Astrocyte of the cerebellum (primary cell): ENCODE data around the gene ENG.
"Not testable (repeated sequence)": the region's sequence is repeated elsewhere in the genome, so short reads cannot be mapped to it uniquely, and the experiment has no call there.

Experiments
- DNase-seq: peaks from one replicate; pipeline ENCODE4 v3.0.0-alpha.2; 2011; ENCODE audit warnings: low read depth
- H3K4me3 ChIP-seq: 2 replicates; pipeline ENCODE4 v1.5.1; 2011; ENCODE audit warnings: mild to moderate bottlenecking, low read depth, low read length, moderate library complexity
- in situ Hi-C: cut with HindIII; loops from 2 replicates; pipeline ENCODE4 v1.10.0; 2017; ENCODE audit warnings: low sequenced_read_pairs
- TF ChIP-seq, protein P1 (sequence below): IDR thresholded peaks from 2 replicates; pipeline ENCODE4 v1.5.1; 2012; ENCODE audit warnings: low read length, low read depth, moderate library complexity, mild to moderate bottlenecking; ENCODE audit errors: missing control alignments

Gene ENG

DNA sequence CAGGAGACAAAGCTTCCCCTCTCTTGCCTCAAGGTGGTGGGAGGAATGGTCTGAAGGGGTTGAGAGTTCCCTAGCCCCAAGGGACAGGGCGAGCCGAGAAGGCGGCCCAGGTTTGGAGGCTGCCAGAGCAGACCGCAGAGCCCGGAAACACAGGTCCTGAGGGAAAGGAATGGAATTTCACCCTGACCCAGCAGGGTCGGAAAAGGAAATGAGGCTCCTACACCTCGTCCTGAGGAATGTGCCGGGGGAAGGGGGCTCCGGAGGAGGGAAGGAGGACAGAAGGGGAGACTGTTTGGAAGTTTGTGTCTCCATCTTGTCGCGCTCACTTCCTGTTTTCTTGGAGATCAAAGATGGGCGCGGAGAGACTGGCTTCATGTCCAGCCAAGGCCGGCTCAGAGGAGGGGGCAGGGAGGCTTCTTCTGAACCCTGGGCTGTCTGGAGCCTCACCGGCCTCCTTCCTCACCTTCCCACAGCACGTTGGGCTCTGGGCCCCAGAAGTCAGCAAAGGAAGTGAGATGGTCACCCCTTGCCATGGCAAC, 9.6 kb downstream of the ENG start:
- TF ChIP-seq, protein P1, sequence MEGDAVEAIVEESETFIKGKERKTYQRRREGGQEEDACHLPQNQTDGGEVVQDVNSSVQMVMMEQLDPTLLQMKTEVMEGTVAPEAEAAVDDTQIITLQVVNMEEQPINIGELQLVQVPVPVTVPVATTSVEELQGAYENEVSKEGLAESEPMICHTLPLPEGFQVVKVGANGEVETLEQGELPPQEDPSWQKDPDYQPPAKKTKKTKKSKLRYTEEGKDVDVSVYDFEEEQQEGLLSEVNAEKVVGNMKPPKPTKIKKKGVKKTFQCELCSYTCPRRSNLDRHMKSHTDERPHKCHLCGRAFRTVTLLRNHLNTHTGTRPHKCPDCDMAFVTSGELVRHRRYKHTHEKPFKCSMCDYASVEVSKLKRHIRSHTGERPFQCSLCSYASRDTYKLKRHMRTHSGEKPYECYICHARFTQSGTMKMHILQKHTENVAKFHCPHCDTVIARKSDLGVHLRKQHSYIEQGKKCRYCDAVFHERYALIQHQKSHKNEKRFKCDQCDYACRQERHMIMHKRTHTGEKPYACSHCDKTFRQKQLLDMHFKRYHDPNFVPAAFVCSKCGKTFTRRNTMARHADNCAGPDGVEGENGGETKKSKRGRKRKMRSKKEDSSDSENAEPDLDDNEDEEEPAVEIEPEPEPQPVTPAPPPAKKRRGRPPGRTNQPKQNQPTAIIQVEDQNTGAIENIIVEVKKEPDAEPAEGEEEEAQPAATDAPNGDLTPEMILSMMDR = no peak
- in situ Hi-C loops = no loop called here
- H3K4me3 ChIP-seq = no peak overlapping the region
- no peak for DNase-seq

DNA sequence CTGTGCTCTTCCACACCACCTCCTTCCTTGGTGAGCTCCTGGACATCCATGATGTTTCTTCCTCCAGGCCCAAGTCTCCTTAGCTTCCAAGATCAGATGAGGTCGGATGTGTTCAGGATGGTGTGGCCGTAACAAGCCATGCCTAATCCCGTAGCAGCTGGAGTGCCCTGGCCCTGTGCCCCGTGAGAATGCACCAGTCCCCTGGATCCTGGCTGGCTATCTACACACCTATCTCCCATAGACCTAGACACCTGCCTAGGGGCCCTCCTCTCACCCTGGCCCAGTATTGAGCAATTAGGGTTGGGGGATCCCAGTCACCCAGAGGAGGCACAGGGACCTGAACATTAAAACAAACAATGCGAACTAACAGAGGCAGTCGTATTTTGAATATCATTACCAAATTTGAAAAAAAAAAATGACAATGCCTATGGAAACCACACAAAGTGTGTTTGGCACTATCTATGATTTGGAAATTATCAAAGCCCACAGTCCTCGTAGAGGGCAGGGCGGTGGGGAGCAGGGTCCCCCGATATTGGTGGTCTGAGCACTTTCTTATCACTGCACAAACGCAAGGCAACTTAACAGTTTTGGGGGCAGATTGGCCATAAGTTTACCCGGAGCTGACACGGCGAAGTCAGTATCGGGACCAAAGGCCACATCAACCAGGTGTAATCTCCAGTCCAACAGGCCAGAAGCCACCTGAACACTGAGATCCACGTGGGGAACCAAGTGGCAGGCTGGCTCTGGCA, 13.2 kb downstream of the ENG start:
- TF ChIP-seq, protein P1 = no peak
- in situ Hi-C loops = no loop called here
- H3K4me3 ChIP-seq = no peak overlapping the region
- DNase-seq = no peak

DNA sequence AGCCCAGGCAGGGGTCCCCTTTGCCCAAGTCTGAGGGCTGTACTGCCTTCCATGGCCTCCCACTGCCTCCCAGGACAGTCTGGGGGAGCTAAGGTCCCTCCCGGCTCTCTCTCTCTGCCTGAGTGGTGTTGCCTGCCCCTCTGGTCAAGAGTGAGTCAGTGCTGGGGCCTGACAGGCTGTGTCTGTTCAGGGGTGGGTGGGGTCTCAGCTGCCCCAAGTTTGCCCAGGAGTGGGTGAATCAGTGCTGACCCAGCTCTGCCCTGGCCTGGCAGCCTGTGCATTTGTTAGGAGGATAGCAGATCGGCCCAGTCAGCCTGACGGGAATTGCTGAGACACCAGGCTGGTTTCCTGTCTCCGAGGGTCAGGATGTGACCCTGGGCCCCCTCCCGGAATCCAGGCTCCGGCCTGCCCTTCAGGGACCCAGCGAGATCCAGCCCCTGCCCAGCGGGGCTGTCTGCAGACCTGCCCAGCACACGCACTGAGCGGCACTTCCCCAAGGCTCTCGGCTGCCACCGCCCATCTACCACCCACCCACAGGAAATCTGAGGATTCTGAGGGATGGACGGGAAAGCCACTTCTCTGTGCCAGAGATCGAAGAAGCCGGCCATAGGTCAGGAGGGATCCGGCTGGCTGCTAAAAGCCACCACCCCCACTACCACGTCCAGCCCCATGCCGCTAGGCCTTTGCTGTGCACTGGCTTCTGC, 15.9 kb downstream of the ENG start:
- TF ChIP-seq, protein P1 = no peak
- DNase-seq = no peak
- in situ Hi-C loops = no loop called here
- H3K4me3 ChIP-seq = no peak overlapping the region

DNA sequence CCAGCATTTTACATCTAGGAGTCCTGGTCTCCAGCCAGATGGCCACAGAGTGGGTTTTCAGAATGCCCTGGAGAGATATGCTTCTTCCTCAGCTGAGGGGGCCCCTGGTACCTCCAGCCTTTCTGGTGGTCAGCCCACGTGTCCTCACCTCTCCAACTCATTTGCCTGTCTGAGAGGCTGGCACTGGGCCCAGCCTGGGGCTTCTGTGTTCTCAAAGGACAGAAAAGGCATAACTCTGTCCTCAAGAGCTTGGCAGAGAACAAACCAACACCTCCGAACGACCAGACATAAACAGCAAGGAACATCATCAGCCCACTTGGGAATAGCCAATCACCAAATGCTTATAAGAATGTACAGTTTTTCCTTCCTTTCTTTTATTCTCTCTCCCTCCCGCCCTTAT, 17.1 kb downstream of the ENG start:
- H3K4me3 ChIP-seq = no peak overlapping the region
- in situ Hi-C loops = no loop called here
- TF ChIP-seq, protein P1 = no peak
- DNase-seq = no peak

DNA sequence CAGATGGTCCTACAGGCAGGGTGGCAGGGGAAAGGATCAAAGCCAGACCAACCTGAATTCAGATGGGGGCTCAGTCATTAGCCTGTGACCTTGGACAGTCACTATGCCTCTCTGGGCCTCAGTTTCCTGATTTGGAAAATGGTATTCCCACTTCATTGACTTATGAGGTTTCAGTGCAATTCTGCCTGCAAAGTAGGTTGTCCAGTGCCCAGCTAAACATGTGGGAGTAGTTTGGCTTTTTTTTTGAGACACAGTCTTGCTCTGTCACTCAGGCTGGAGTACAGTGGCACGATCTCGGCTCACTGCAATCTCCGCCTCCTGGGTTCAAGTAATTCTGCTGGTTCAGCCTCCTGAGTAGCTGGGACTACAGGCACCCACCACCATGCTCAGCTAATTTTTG, 17.9 kb downstream of the ENG start:
- H3K4me3 ChIP-seq, DNase-seq, in situ Hi-C loops: not testable (repeated sequence)

DNA sequence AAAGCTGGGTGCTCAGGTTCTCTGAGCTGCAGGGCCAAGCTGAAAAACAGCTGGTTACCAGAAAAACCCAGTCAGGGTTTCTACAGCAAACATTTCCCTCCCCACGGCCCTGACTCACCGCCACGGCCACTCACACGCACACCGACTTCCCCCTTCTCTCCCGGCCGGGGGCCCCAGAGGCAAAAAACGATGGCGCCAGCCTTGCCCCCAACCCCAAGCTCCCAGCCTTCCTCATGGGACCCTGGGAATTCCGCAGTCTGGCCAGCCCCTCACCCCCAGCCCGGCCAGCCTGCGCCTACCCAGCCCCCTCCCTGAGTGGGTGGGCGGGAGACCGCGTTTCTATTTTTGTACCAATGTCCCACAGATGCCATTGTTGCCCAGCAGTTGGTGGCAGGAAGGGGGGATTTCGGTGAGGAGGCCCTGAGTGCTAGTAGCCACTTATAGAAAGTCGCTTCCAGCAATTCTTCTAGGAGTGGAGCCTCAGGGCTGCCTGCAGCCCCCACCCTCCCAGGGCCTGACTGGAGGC, 18.4 kb downstream of the ENG start:
- TF ChIP-seq, protein P1 = no peak
- no peak overlapping the region for H3K4me3 ChIP-seq
- no peak for DNase-seq
- in situ Hi-C loops = no loop called here

DNA sequence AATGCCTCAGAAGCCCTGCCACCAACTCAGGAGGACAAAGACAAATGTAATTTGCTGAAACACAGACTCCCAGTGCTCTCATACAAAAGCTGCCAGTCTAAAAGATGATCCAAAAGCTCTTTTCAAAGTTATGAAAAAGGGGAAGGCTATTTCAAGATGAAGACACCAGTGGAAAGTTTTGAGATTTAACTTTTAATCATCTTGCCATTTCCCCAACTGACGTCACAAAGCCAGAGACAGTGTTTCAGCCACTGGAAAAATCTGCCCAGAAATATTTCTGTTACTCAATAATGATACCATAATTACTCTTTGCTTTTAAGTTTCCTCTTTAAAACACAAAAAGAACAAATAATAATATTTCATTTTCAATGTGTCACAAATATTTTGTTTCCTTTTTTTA, 20.9 kb downstream of the ENG start:
- in situ Hi-C loops = no loop called here

More for the DNA sequence above, 20.9 kb downstream of the ENG start:
- no peak overlapping the region for H3K4me3 ChIP-seq
- DNase-seq = no peak
- TF ChIP-seq, protein P1 = no peak
